MM.1S (cell line): Measurements from ENCODE around the gene CFAP74.

ENCODE experiments used
- CTCF ChIP-seq: fragments of 300-600 bp; sonication (generic); IDR thresholded peaks from 2 replicates; pipeline ENCODE4 v1.5.1; 2016; ENCODE audit warnings: antibody characterized with exemption, low read length, mixed read lengths
- EZH2 ChIP-seq: fragments of 300-600 bp; sonication (generic); optimal IDR thresholded peaks from 2 replicates; pipeline ENCODE3; 2017; ENCODE audit warnings: low read depth, mild to moderate bottlenecking, antibody characterized with exemption, low read length, mixed read lengths
- EZH2phosphoT487 ChIP-seq: fragments of 300-600 bp; sonication (generic); IDR thresholded peaks from 2 replicates; pipeline ENCODE4 v1.6.1; 2018; ENCODE audit warnings: antibody characterized with exemption, low read length

- no peak for TF ChIP-seq CTCF
- no peak for TF ChIP-seq EZH2phosphoT487
- TF ChIP-seq EZH2, result no peak
These were observed 56.1 kb downstream of the CFAP74 start for GRCh38 chr1:1947493-1947892.
